ENCODE measurements around the gene SOS2. TPM values are rescaled to one million over a fixed set of nuclear protein-coding genes. Genes with fewer than 3 reads are reported as not detected.

SOS2 gene
- total RNA-seq, 4 donors from 2014 or later = 13.8 to 29.6 (median 18.6) TPM

DNA sequence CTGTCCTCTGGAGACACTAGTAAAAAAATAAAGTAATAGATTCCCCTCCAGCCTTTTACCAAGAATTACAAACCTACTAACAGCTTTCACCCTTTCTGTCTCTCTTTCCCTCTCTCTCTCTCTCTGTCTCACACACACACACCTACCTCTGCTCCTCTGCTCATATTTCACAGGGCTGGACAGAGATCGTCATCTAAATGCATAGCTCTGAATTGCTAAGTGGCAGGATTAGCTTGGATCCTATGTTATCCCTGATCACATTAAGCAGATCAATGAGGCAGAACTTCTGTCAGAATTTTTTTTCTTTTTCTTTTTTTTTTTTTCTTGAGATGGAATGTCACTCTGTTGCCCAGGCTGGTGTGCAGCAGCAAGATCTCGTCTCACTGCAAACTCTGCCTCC lies 137.9 kb downstream of the SOS2 start:
- intact Hi-C loops (cut with DNase I) = no loop called here
- H3K27ac ChIP-seq = no peak overlapping the region
- 76% methylated on average over 1 of the region's 2 CpGs; no CpG with 5 or more reads in 1 of the 2 donors for WGBS, 2 donors

DNA sequence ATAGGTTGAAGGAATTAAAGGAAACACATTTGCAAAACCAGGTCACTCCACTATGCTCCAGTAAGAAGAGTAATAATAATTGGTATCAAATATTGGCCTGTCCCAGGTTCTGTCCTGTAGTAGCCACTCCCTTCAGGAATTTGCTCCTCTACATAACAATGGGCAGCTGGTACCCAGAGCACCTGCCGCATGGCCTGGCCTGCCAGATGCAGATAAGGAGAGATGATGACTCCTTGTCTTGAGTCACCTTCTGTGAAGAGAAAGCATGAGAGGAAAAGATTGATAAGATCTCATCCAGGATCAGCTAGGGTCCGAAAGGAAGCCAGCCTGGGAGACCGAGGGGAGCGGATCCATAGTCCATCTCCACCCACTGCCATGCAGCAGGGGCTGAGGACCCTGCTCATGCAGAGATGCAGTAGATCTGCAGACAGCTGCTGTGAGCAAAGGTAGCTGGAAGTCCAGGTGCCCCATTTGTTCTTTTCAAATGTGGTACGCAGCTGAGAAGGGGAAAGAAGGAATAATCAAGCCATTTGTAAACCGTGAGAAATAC lies 139.3 kb downstream of the SOS2 start:
- no peaks in the 10 kb centered on the region for H3K9me3 ChIP-seq
- no peaks in the 10 kb centered on the region for H3K27me3 ChIP-seq
- no peak overlapping the region for H3K27ac ChIP-seq
- TF ChIP-seq POLR2A (IDR thresholded peaks at IDR 0.05) = no peak
- TF ChIP-seq, protein P1, sequence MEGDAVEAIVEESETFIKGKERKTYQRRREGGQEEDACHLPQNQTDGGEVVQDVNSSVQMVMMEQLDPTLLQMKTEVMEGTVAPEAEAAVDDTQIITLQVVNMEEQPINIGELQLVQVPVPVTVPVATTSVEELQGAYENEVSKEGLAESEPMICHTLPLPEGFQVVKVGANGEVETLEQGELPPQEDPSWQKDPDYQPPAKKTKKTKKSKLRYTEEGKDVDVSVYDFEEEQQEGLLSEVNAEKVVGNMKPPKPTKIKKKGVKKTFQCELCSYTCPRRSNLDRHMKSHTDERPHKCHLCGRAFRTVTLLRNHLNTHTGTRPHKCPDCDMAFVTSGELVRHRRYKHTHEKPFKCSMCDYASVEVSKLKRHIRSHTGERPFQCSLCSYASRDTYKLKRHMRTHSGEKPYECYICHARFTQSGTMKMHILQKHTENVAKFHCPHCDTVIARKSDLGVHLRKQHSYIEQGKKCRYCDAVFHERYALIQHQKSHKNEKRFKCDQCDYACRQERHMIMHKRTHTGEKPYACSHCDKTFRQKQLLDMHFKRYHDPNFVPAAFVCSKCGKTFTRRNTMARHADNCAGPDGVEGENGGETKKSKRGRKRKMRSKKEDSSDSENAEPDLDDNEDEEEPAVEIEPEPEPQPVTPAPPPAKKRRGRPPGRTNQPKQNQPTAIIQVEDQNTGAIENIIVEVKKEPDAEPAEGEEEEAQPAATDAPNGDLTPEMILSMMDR (IDR thresholded peaks at IDR 0.05) = no peak
- intact Hi-C loops (cut with DNase I) = no loop called here
- no peaks in the 10 kb centered on the region for H3K4me1 ChIP-seq
- peaks cover 0 to 8% (median 0%) of the 10 kb centered on the region in 3 donors for H3K36me3 ChIP-seq
- no peak overlapping the region for H3K4me3 ChIP-seq
- WGBS, 2 donors = 88 to 91% methylated on average over 6 of the region's 6 CpGs
- no peak for DNase-seq

More for the DNA sequence above, 137.9 kb downstream of the SOS2 start:
- Histone ChIP-seq H3K9me3 (no peaks in the 10 kb centered on the region), H3K4me1 (no peaks in the 10 kb centered on the region), H3K27me3 (no peaks in the 10 kb centered on the region), H3K36me3 (peaks cover 0 to 7% (median 0%) of the 10 kb centered on the region in 3 donors), H3K4me3 (no peak overlapping the region)
- no peak for TF ChIP-seq POLR2A (IDR thresholded peaks at IDR 0.05)
- TF ChIP-seq, protein P1 (IDR thresholded peaks at IDR 0.05) = no peak
- DNase-seq = no peak

DNA sequence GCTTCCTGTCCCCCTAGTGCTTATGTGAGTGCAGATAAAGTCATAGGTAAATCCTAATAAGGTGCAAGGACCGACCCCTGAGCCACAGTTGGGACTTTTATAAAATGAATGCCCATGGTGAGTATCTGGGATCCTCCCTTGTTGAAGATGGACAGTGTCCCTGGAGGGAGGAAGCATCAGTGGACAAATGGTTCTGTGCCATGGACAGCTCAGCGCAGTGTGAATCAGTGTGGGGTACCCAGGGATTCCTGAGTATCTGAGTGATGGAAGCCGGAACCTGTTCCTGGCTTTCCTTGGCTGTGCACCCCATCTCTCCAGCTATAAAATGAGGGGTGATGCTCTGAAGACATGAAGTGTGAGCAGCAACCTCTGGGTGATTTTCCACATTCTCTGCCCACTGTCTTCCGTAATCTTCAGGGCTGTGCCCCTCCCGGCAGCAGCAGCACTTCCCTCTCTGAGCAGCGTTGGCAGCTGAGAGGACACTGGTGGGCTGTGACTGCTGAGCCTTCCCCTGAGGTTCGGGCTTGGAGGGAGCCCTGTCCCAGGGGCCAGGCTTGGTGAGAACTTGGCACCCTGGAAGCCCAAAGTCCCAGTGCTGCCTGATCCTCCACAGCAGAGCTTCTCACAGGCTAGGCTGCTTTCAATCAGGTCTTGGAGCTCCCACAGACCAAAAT lies 140.0 kb downstream of the SOS2 start:
- H3K4me1 ChIP-seq = no peaks in the 10 kb centered on the region
- H3K36me3 ChIP-seq = peaks cover 0 to 8% (median 0%) of the 10 kb centered on the region in 3 donors
- H3K27ac ChIP-seq = no peak overlapping the region
- no peaks in the 10 kb centered on the region for H3K27me3 ChIP-seq
- no peaks in the 10 kb centered on the region for H3K9me3 ChIP-seq
- no peak for DNase-seq
- 95 to 100% methylated on average over 3 to 4 of the region's 7 CpGs for WGBS, 2 donors
- no peak for TF ChIP-seq POLR2A (IDR thresholded peaks at IDR 0.05)
- TF ChIP-seq, protein P1 (IDR thresholded peaks at IDR 0.05) = no peak
- intact Hi-C loops (cut with DNase I) = no loop called here
- H3K4me3 ChIP-seq = no peak overlapping the region

DNA sequence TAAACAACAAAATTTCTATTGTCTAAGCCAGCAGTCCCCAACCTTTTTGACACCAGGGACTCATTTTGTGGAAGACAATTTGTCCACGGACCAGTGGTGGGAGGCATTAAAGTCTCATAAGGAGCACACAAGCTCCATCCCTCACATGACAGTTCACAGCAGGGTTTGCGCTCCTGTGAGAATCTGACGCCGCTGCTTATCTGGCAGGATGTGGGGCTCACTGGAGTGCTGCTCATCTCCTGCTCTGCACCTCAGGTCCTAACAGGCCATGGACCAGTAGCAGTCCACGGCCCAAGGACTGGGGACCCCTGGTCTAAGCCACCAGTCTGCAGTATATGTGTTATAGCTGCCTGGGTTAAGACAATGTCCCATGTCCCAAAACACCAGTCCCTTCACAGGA lies 142.2 kb downstream of the SOS2 start:
- no peaks in the 10 kb centered on the region for H3K9me3 ChIP-seq
- 85 to 90% methylated on average over 5 of the region's 5 CpGs for WGBS, 2 donors
- intact Hi-C loops (cut with DNase I) = no loop called here
- peaks cover 0 to 8% (median 0%) of the 10 kb centered on the region in 3 donors for H3K36me3 ChIP-seq
- TF ChIP-seq, protein P1 (IDR thresholded peaks at IDR 0.05) = no peak
- no peak for TF ChIP-seq POLR2A (IDR thresholded peaks at IDR 0.05)
- H3K27ac ChIP-seq = no peak overlapping the region
- H3K4me3 ChIP-seq = no peak overlapping the region
- no peaks in the 10 kb centered on the region for H3K4me1 ChIP-seq
- H3K27me3 ChIP-seq = no peaks in the 10 kb centered on the region
- no peak for DNase-seq

DNA sequence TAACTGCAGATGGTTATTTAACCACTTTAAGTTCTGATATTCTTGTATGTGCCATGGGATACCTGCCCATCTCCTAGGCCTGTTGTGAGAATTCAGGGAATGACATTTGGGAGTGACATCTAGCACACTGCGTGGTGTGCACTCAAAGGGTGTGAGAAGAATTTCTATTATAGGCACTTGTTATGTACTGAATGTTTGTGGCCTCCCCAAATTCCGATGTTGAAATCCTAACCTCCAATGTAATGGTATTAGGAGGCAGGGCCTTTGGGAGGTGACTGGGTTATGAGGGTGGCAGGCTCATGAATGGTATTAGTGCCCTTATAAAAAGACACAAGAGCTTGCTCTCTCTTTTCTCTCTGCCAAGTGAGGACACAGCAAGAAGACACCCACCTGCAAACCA lies 142.6 kb downstream of the SOS2 start:
- WGBS, 2 donors = 50% methylated on average over 2 of the region's 2 CpGs
- Histone ChIP-seq H3K27me3 (no peaks in the 10 kb centered on the region), H3K9me3 (no peaks in the 10 kb centered on the region), H3K4me1 (peaks cover 0 to 2% (median 0%) of the 10 kb centered on the region in 3 donors), H3K27ac (no peak overlapping the region), H3K4me3 (no peak overlapping the region), H3K36me3 (peaks cover 0 to 8% (median 0%) of the 10 kb centered on the region in 3 donors)
- no peak for DNase-seq
- TF ChIP-seq, protein P1 (IDR thresholded peaks at IDR 0.05) = no peak
- no peak for TF ChIP-seq POLR2A (IDR thresholded peaks at IDR 0.05)
- intact Hi-C loops (cut with DNase I) = no loop called here
